ENCODE data around the gene CDKAL1.

GRCh38 chr6:20791074-20791473 lies 256.8 kb downstream of the CDKAL1 start:
- TF ChIP-seq EP300 (IDR thresholded peaks at IDR 0.05), result no peak
- TF ChIP-seq CTCF (IDR thresholded peaks at IDR 0.05), result no peak
- no peak for TF ChIP-seq POLR2AphosphoS5 (IDR thresholded peaks at IDR 0.05)
- TF ChIP-seq POLR2A (IDR thresholded peaks at IDR 0.05), result no peak
